Measurements from ENCODE around the gene UBE2Q1. TPM values are rescaled to one million over a fixed set of nuclear protein-coding genes. Genes with fewer than 3 reads are reported as not detected.

UBE2Q1 gene
- total and polyA plus RNA-seq, 10 of the 15 experiments (the other 5 are each of a cell fraction or from before 2014, with no cell fraction given), result 3.9 to 82.6 (median 24.1) TPM

- TF ChIP-seq, protein P1, sequence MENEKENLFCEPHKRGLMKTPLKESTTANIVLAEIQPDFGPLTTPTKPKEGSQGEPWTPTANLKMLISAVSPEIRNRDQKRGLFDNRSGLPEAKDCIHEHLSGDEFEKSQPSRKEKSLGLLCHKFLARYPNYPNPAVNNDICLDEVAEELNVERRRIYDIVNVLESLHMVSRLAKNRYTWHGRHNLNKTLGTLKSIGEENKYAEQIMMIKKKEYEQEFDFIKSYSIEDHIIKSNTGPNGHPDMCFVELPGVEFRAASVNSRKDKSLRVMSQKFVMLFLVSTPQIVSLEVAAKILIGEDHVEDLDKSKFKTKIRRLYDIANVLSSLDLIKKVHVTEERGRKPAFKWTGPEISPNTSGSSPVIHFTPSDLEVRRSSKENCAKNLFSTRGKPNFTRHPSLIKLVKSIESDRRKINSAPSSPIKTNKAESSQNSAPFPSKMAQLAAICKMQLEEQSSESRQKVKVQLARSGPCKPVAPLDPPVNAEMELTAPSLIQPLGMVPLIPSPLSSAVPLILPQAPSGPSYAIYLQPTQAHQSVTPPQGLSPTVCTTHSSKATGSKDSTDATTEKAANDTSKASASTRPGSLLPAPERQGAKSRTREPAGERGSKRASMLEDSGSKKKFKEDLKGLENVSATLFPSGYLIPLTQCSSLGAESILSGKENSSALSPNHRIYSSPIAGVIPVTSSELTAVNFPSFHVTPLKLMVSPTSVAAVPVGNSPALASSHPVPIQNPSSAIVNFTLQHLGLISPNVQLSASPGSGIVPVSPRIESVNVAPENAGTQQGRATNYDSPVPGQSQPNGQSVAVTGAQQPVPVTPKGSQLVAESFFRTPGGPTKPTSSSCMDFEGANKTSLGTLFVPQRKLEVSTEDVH (IDR thresholded peaks at IDR 0.05; ENCODE audit: low read depth, partially characterized antibody), result no peak
- TF ChIP-seq RBBP5 (conservative IDR thresholded peaks at IDR 0.05), result no peak
- TF ChIP-seq MEF2B (IDR thresholded peaks at IDR 0.05; ENCODE audit: partially characterized antibody, poor library complexity, severe bottlenecking), result no peak
- TF ChIP-seq, protein P2, sequence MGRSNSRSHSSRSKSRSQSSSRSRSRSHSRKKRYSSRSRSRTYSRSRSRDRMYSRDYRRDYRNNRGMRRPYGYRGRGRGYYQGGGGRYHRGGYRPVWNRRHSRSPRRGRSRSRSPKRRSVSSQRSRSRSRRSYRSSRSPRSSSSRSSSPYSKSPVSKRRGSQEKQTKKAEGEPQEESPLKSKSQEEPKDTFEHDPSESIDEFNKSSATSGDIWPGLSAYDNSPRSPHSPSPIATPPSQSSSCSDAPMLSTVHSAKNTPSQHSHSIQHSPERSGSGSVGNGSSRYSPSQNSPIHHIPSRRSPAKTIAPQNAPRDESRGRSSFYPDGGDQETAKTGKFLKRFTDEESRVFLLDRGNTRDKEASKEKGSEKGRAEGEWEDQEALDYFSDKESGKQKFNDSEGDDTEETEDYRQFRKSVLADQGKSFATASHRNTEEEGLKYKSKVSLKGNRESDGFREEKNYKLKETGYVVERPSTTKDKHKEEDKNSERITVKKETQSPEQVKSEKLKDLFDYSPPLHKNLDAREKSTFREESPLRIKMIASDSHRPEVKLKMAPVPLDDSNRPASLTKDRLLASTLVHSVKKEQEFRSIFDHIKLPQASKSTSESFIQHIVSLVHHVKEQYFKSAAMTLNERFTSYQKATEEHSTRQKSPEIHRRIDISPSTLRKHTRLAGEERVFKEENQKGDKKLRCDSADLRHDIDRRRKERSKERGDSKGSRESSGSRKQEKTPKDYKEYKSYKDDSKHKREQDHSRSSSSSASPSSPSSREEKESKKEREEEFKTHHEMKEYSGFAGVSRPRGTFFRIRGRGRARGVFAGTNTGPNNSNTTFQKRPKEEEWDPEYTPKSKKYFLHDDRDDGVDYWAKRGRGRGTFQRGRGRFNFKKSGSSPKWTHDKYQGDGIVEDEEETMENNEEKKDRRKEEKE (IDR thresholded peaks at IDR 0.05), result no peak
- no peak for TF ChIP-seq USF2 (IDR thresholded peaks at IDR 0.05; ENCODE audit: borderline replicate concordance, low read depth, low read length)
- peak; percentile 90 for TF ChIP-seq NBN (IDR thresholded peaks at IDR 0.05)
- peak; percentile 52; the same call in 1 of the 2 replicates for TF ChIP-seq CREM (IDR thresholded peaks at IDR 0.05; ENCODE audit: low read depth)
- no peak; the same call in 1 of the 2 replicates for TF ChIP-seq EED (IDR thresholded peaks at IDR 0.05; ENCODE audit: low read depth)
- peak; percentile 87 for TF ChIP-seq CBX5 (IDR thresholded peaks at IDR 0.05; ENCODE audit: low read depth)
- TF ChIP-seq IKZF2 (IDR thresholded peaks at IDR 0.05), result peak; percentile 47; a peak in 1 of 4 replicates
- no peak for TF ChIP-seq HDAC6 (IDR thresholded peaks at IDR 0.05; ENCODE audit: unreplicated experiment)
- TF ChIP-seq, protein P3, sequence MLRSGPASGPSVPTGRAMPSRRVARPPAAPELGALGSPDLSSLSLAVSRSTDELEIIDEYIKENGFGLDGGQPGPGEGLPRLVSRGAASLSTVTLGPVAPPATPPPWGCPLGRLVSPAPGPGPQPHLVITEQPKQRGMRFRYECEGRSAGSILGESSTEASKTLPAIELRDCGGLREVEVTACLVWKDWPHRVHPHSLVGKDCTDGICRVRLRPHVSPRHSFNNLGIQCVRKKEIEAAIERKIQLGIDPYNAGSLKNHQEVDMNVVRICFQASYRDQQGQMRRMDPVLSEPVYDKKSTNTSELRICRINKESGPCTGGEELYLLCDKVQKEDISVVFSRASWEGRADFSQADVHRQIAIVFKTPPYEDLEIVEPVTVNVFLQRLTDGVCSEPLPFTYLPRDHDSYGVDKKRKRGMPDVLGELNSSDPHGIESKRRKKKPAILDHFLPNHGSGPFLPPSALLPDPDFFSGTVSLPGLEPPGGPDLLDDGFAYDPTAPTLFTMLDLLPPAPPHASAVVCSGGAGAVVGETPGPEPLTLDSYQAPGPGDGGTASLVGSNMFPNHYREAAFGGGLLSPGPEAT (IDR thresholded peaks at IDR 0.05; ENCODE audit: low read depth), result 0 out of 2 replicates have a peak, but pooled peaks have one; percentile 21
- peak; percentile 69; the same call in 1 of the 2 replicates for TF ChIP-seq NR2F1 (conservative IDR thresholded peaks at IDR 0.05)
- TF ChIP-seq SMAD5 (IDR thresholded peaks at IDR 0.05; ENCODE audit: low read depth), result peak; percentile 52; the same call in 1 of the 2 replicates
- 0 out of 2 replicates have a peak, but pooled peaks have one; percentile 89 for TF ChIP-seq WRNIP1 (IDR thresholded peaks at IDR 0.05; ENCODE audit: borderline replicate concordance, low read depth, low read length)
- no peak for TF ChIP-seq JUNB (IDR thresholded peaks at IDR 0.05)
- TF ChIP-seq PAX5 (IDR thresholded peaks at IDR 0.05; ENCODE audit: borderline replicate concordance, low read depth, low read length), result peak; percentile 59; the same call in 1 of the 2 replicates
- no peak for TF ChIP-seq ELK1 (IDR thresholded peaks at IDR 0.05; ENCODE audit: low read depth, low read length)
- no peak; the same call in 1 of the 2 replicates for TF ChIP-seq ASH2L (IDR thresholded peaks at IDR 0.05; ENCODE audit: borderline replicate concordance, low read depth)
- TF ChIP-seq STAT1 (conservative IDR thresholded peaks at IDR 0.05), result peak; percentile 99
- TF ChIP-seq BCL11A (IDR thresholded peaks at IDR 0.05; ENCODE audit: low read depth, low read length), result 0 out of 2 replicates have a peak, but pooled peaks have one; percentile 7
Measured at GRCh38 chr1:154607609-154608396, 49.3 kb upstream of the UBE2Q1 start, which contains the start of gene ADAR (continued).

Measured in GM12878 (cell line).